Liver (tissue), 9 donors: ENCODE data around the gene GPR26. TPM values are rescaled to one million over a fixed set of nuclear protein-coding genes. Genes with fewer than 3 reads are reported as not detected.

Source experiments
- DNase-seq: peaks from one replicate; pipeline ENCODE4 v3.0.0-alpha.2; 2017; ENCODE audit warnings: low spot score
- H3K27ac ChIP-seq, 2 donors: one replicate each; pipeline ENCODE4 v1.7.0; 2013; ENCODE audit warnings: inconsistent platforms in 2 of 2, low read length in 2 of 2, control low read depth in 1 of 2, low read depth in 1 of 2, mild to moderate bottlenecking in 1 of 2
- H3K27me3 ChIP-seq, 4 donors: one replicate each; pipeline versions ENCODE4 v1.6.1 to v1.7.0; 2013; ENCODE audit warnings: low read length in 3 of 4, inconsistent platforms in 1 of 4, mild to moderate bottlenecking in 1 of 4, moderate library complexity in 1 of 4; ENCODE audit not compliant: control insufficient read depth in 4 of 4, insufficient read depth in 4 of 4
- H3K36me3 ChIP-seq, 4 donors: one replicate each; pipeline versions ENCODE4 v1.6.1 to v1.7.0; 2013; ENCODE audit warnings: low read length in 3 of 4, mild to moderate bottlenecking in 3 of 4, low read depth in 1 of 4, moderate library complexity in 1 of 4; ENCODE audit not compliant: control insufficient read depth in 4 of 4, insufficient read depth in 3 of 4
- H3K4me1 ChIP-seq, 4 donors: one replicate each; pipeline versions ENCODE4 v1.6.1 to v1.7.0; 2013; ENCODE audit warnings: low read length in 3 of 4, mild to moderate bottlenecking in 3 of 4, moderate library complexity in 1 of 4; ENCODE audit not compliant: control insufficient read depth in 4 of 4, insufficient read depth in 4 of 4
- H3K4me3 ChIP-seq, 3 donors: one replicate each; pipeline versions ENCODE4 v1.6.1 to v1.7.0; 2013; ENCODE audit warnings: low read length in 3 of 3, control low read depth in 1 of 3, low read depth in 1 of 3, mild to moderate bottlenecking in 1 of 3
- H3K9ac ChIP-seq, 2 donors: one replicate each; pipeline ENCODE4 v1.7.0; 2013; ENCODE audit warnings: low read length in 2 of 2, mild to moderate bottlenecking in 2 of 2, moderate library complexity in 2 of 2, control low read depth in 1 of 2, low read depth in 1 of 2
- H3K9me3 ChIP-seq, 4 donors: one replicate each; pipeline versions ENCODE4 v1.6.1 to v1.7.0; 2013; ENCODE audit warnings: low read length in 3 of 4; ENCODE audit not compliant: control insufficient read depth in 4 of 4
- EGR1 ChIP-seq, 2 donors: IDR thresholded peaks; 2 replicates each; pipeline ENCODE4 v1.6.1; 2016 to 2018; ENCODE audit warnings: antibody characterized with exemption in 2 of 2, low read depth in 2 of 2
- FOXA1 ChIP-seq: IDR thresholded peaks from 2 replicates; pipeline ENCODE4 v1.6.1; 2016; ENCODE audit warnings: antibody characterized with exemption
- FOXA2 ChIP-seq: IDR thresholded peaks from 2 replicates; pipeline ENCODE4 v1.6.1; 2016; ENCODE audit warnings: antibody characterized with exemption
- GABPA ChIP-seq, 2 donors: IDR thresholded peaks in 1 of 2; conservative IDR thresholded peaks in 1 of 2; 2 replicates each; pipeline ENCODE4 v1.6.1; 2016; ENCODE audit warnings: antibody characterized with exemption in 2 of 2, mild to moderate bottlenecking in 1 of 2, moderate library complexity in 1 of 2
- HNF4A ChIP-seq, 2 donors: conservative IDR thresholded peaks; 2 replicates each; pipeline ENCODE4 v1.6.1; 2016; ENCODE audit warnings: antibody characterized with exemption in 2 of 2, mild to moderate bottlenecking in 2 of 2
- JUND ChIP-seq, 2 donors: IDR thresholded peaks; 2 replicates each; pipeline ENCODE4 v1.6.1; 2016; ENCODE audit warnings: antibody characterized with exemption in 2 of 2
- MAX ChIP-seq: IDR thresholded peaks from 2 replicates; pipeline ENCODE4 v1.6.1; 2016; ENCODE audit warnings: antibody characterized with exemption
- NR2F2 ChIP-seq: IDR thresholded peaks from 2 replicates; pipeline ENCODE4 v1.6.1; 2016; ENCODE audit warnings: antibody characterized with exemption
- RAD21 ChIP-seq, 2 donors: IDR thresholded peaks; 2 replicates each; pipeline ENCODE4 v1.6.1; 2016; ENCODE audit warnings: antibody characterized with exemption in 2 of 2, mild to moderate bottlenecking in 2 of 2
- REST ChIP-seq: IDR thresholded peaks from 2 replicates; pipeline ENCODE4 v1.6.1; 2016; ENCODE audit warnings: antibody characterized with exemption, mild to moderate bottlenecking
- RXRA ChIP-seq, 2 donors: IDR thresholded peaks; 2 replicates each; pipeline ENCODE4 v1.6.1; 2017 to 2018; ENCODE audit warnings: antibody characterized with exemption in 2 of 2, mild to moderate bottlenecking in 1 of 2
- SP1 ChIP-seq: IDR thresholded peaks from 2 replicates; pipeline ENCODE4 v1.6.1; 2018; ENCODE audit warnings: antibody characterized with exemption, mild to moderate bottlenecking
- TAF1 ChIP-seq: conservative IDR thresholded peaks from 2 replicates; pipeline ENCODE4 v1.6.1; 2016; ENCODE audit warnings: antibody characterized with exemption, mild to moderate bottlenecking
- YY1 ChIP-seq: IDR thresholded peaks from 2 replicates; pipeline ENCODE4 v1.6.1; 2016; ENCODE audit warnings: antibody characterized with exemption, mild to moderate bottlenecking
- ZBTB33 ChIP-seq: IDR thresholded peaks from 2 replicates; pipeline ENCODE4 v1.6.1; 2016; ENCODE audit warnings: antibody characterized with exemption
- WGBS: extraction: QIAGEN DNeasy Blood & Tissue Kit; methylation state at CpG from one replicate; pipeline ENCODE4 v1.1.7; 2013; 5-methylcytosine and 5-hydroxymethylcytosine counted together
- polyA plus RNA-seq, 2 donors: library from polyadenylated mRNA; stranded (reverse) in 1 of 2; unstranded in 1 of 2; fragments of 200-250 nt in 1 of 2; fragments of >200 nt in 1 of 2; fragmentation: Nextera tagmentation in 1 of 2; extraction: Ambion mirVana in 1 of 2; gene quantifications; one replicate each; pipeline versions ENCODE4 v1.2.1 to v1.2.3, GENCODE V29; 2013 to 2015
- total RNA-seq, 2 donors: library from RNA; depleted of rRNA; stranded (reverse); fragments of >200 nt; gene quantifications; one replicate each; pipeline ENCODE4 v1.2.3, GENCODE V29; 2014
- TF ChIP-seq, protein P1 (sequence below): IDR thresholded peaks from 2 replicates; pipeline ENCODE4 v1.6.1; 2016; ENCODE audit warnings: antibody characterized with exemption
- TF ChIP-seq, protein P2 (sequence below): fragments of 150-350 bp; IDR thresholded peaks from 2 replicates; pipeline ENCODE4 v1.5.1; 2017; ENCODE audit warnings: improper control_type of control experiment, low read depth, low read length; ENCODE audit not compliant: missing input control
- donor health status: healthy.
- donor health status: healthy.
- donor health status: healthy.
- donor health status: healthy.
- donor health status: healthy.

GPR26 gene
- total and polyA plus RNA-seq, 4 donors, result not detected

DNA sequence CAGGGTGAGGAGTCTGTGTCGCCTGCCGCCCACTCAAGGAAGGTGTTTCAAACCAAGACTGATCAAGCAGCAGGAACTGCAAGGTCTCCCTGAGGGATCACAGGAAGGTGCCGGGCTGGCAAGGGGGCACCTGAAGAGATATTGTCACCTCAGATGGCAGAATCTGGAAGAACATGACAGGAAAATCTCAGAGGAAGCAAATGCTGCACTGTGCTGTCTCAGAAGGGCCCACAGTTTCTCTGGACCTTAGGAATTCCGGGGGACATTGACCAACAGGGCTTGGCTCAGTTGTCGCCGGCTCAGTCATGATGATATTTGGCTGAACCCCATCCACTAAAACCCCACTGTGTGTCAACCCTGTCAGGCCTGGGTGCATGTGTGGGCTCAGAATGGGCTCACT, 31.9 kb upstream of the GPR26 start:
- WGBS, result 81% methylated on average over 6 of the region's 6 CpGs
- H3K27ac ChIP-seq, result no peak overlapping the region
- no peaks in the 10 kb centered on the region for H3K27me3 ChIP-seq
- H3K9me3 ChIP-seq, result peaks cover 0 to 3% (median 0%) of the 10 kb centered on the region in 4 donors
- H3K4me3 ChIP-seq, result no peak overlapping the region
- DNase-seq, result no peak
- TF ChIP-seq SP1 (no peak), RXRA (IDR thresholded peaks at IDR 0.05) (no peak), GABPA (IDR thresholded peaks at IDR 0.05 in 1 of 2, conservative IDR thresholded peaks at IDR 0.05 in 1 of 2) (no peak), NR2F2 (no peak), HNF4A (conservative IDR thresholded peaks at IDR 0.05) (no peak), ZBTB33 (no peak), REST (no peak), MAX (no peak), RAD21 (IDR thresholded peaks at IDR 0.05) (no peak), YY1 (no peak)
- TF ChIP-seq, protein P1, sequence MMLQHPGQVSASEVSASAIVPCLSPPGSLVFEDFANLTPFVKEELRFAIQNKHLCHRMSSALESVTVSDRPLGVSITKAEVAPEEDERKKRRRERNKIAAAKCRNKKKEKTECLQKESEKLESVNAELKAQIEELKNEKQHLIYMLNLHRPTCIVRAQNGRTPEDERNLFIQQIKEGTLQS, result no peak
- no peaks in the 10 kb centered on the region for H3K36me3 ChIP-seq
- H3K4me1 ChIP-seq, result no peaks in the 10 kb centered on the region
- H3K9ac ChIP-seq, result no peak overlapping the region

DNA sequence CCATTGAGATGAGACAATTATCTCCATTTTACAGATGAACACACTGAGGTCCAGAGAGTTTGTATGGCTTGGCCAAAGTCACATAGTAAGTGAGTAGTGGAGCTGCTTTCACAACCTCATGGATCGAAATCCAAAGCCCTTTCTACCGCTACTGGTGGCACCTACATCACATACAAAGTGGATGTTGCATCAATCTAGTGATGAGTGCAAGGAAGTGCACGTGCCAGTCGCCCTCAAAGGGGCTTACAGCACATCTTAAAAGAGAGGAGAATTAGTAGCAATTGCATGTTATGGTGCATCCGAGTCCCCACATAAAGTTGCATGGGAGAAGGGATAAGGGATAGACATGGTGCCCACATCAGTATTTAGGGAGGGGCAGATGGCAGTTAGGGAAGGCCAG, 31.0 kb upstream of the GPR26 start:
- H3K36me3 ChIP-seq, result no peaks in the 10 kb centered on the region
- no peak for TF ChIP-seq FOXA1
- no peaks in the 10 kb centered on the region for H3K4me1 ChIP-seq
- no peak overlapping the region for H3K4me3 ChIP-seq
- H3K9me3 ChIP-seq, result no peaks in the 10 kb centered on the region
- peaks cover 0 to 4% (median 0%) of the 10 kb centered on the region in 4 donors for H3K27me3 ChIP-seq
- no peak for DNase-seq
- no peak overlapping the region for H3K9ac ChIP-seq
- H3K27ac ChIP-seq, result no peak overlapping the region
- WGBS, result 76% methylated on average over 5 of the region's 5 CpGs

- Histone ChIP-seq H3K4me1 (no peaks in the 10 kb centered on the region), H3K4me3 (no peak overlapping the region), H3K27me3 (peaks cover 0 to 4% (median 0%) of the 10 kb centered on the region in 4 donors), H3K27ac (no peak overlapping the region), H3K9ac (no peak overlapping the region), H3K9me3 (no peaks in the 10 kb centered on the region), H3K36me3 (no peaks in the 10 kb centered on the region)
- WGBS, result 37% methylated on average over 2 of the region's 2 CpGs
- DNase-seq, result no peak
- TF ChIP-seq, protein P2, sequence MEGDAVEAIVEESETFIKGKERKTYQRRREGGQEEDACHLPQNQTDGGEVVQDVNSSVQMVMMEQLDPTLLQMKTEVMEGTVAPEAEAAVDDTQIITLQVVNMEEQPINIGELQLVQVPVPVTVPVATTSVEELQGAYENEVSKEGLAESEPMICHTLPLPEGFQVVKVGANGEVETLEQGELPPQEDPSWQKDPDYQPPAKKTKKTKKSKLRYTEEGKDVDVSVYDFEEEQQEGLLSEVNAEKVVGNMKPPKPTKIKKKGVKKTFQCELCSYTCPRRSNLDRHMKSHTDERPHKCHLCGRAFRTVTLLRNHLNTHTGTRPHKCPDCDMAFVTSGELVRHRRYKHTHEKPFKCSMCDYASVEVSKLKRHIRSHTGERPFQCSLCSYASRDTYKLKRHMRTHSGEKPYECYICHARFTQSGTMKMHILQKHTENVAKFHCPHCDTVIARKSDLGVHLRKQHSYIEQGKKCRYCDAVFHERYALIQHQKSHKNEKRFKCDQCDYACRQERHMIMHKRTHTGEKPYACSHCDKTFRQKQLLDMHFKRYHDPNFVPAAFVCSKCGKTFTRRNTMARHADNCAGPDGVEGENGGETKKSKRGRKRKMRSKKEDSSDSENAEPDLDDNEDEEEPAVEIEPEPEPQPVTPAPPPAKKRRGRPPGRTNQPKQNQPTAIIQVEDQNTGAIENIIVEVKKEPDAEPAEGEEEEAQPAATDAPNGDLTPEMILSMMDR, result no peak
- TF ChIP-seq EGR1 (IDR thresholded peaks at IDR 0.05; ENCODE audit: low read depth in 2 of 2) (no peak), MAX (no peak), JUND (IDR thresholded peaks at IDR 0.05) (no peak), GABPA (IDR thresholded peaks at IDR 0.05 in 1 of 2, conservative IDR thresholded peaks at IDR 0.05 in 1 of 2) (no peak), HNF4A (conservative IDR thresholded peaks at IDR 0.05) (no peak), FOXA2 (no peak), RAD21 (IDR thresholded peaks at IDR 0.05) (no peak), SP1 (no peak), NR2F2 (no peak), ZBTB33 (no peak), RXRA (IDR thresholded peaks at IDR 0.05) (no peak), TAF1 (no peak), YY1 (no peak), FOXA1 (no peak)
- TF ChIP-seq, protein P1, result no peak
These were observed 30.4 kb upstream of the GPR26 start for GRCh38 chr10:123635745-123636144.
